ENCODE data around the gene PTPRK. TPM values are rescaled to one million over a fixed set of nuclear protein-coding genes. Genes with fewer than 3 reads are reported as not detected.

PTPRK gene
- total RNA-seq, 1 donor from 2014 or later, result 18.4 TPM

DNA sequence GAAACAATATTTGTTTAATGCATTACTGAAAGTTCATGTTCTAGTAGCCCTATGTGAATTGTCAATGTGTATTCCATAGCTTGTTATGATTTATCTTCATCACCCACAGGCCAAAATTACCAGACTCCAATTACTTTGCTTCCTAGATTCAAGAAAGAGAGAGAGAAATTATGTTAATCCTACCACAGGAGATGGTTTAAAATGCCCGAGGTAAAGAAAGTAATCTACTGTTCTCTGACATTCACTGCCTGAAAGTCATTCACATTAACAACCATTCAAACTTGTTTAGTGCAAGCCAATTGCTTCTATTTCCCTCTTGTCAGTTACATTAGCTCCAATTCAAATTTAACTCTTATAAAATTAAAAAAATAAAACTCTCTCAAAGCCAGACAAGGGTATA lies 359.1 kb downstream of the PTPRK start:
- Histone ChIP-seq H3K27ac (replicated peaks) (no peak overlapping the region), H3K4me3 (no peak overlapping the region), H3K9me3 (replicated peaks) (no peaks in the 10 kb centered on the region), H3K27me3 (ENCODE audit: low read depth) (no peaks in the 10 kb centered on the region), H3K4me1 (peaks cover 3% of the 10 kb centered on the region), H3K36me3 (no peaks in the 10 kb centered on the region)
- no peak for TF ChIP-seq CTCF (IDR thresholded peaks at IDR 0.05; ENCODE audit: borderline replicate concordance)
- no peak for DNase-seq
- intact Hi-C loops (cut with micrococcal nuclease), result no loop called here

GRCh38 chr6:128158496-128158895 lies 361.9 kb downstream of the PTPRK start:
- DNase-seq, result no peak
- Histone ChIP-seq H3K36me3 (no peaks in the 10 kb centered on the region), H3K4me3 (no peak overlapping the region), H3K4me1 (no peaks in the 10 kb centered on the region), H3K27me3 (ENCODE audit: low read depth) (no peaks in the 10 kb centered on the region), H3K27ac (replicated peaks) (no peak overlapping the region), H3K9me3 (replicated peaks) (no peaks in the 10 kb centered on the region)
- intact Hi-C loops (cut with micrococcal nuclease), result no loop called here
- no peak for TF ChIP-seq CTCF (IDR thresholded peaks at IDR 0.05; ENCODE audit: borderline replicate concordance)

DNA sequence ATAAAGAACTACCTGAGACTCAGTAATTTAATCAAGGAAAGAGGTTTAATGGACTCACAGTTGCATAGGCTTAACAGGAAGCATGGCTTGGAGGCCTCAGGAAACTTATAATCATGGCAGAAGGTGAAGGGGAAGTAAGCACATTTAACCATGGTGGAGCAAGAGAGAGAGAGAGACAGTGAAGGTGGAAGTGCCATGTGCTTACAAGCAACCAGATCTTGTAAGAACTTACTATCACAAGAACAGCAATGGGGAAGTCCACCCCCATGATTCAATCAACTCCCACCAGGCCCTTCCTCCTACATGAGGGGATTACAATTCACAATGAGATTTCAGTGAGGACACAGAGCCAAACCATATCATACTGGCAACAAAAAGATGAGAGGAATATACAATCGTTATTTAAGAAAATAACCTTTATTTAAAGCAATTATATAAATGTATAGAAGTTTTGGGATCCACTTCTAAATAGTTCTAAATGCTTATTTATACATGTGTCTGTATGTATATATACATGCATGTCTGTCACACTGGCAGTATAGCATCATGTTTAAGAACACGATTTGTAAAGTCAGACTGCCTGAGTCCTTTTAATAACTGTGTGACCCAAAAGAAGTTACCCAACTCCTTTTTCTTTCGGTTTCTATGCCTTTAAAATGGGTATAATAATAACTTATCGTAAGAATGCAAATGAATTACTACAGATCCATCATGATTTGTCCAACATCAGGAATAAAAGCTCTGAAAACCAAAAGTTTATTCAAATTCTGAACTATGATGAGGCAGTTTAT lies 363.9 kb downstream of the PTPRK start:
- H3K36me3 ChIP-seq, result no peaks in the 10 kb centered on the region
- no peaks in the 10 kb centered on the region for H3K27me3 ChIP-seq (ENCODE audit: low read depth)
- H3K4me3 ChIP-seq, result no peak overlapping the region
- no peak for TF ChIP-seq CTCF (IDR thresholded peaks at IDR 0.05; ENCODE audit: borderline replicate concordance)
- H3K27ac ChIP-seq (replicated peaks), result no peak overlapping the region
- H3K4me1 ChIP-seq, result no peaks in the 10 kb centered on the region
- no peak for DNase-seq
- no peaks in the 10 kb centered on the region for H3K9me3 ChIP-seq (replicated peaks)
- intact Hi-C loops (cut with micrococcal nuclease), result no loop called here

- no peaks in the 10 kb centered on the region for H3K36me3 ChIP-seq
- H3K27me3 ChIP-seq (ENCODE audit: low read depth), result no peaks in the 10 kb centered on the region
- no peaks in the 10 kb centered on the region for H3K9me3 ChIP-seq (replicated peaks)
- H3K27ac ChIP-seq (replicated peaks), result no peak overlapping the region
- intact Hi-C loops (cut with micrococcal nuclease), result no loop called here
- H3K4me3 ChIP-seq, result no peak overlapping the region
- no peak for TF ChIP-seq CTCF (IDR thresholded peaks at IDR 0.05; ENCODE audit: borderline replicate concordance)
- no peaks in the 10 kb centered on the region for H3K4me1 ChIP-seq
- no peak for DNase-seq
Observed at GRCh38 chr6:128155826-128156225, 364.6 kb downstream of the PTPRK start.

DNA sequence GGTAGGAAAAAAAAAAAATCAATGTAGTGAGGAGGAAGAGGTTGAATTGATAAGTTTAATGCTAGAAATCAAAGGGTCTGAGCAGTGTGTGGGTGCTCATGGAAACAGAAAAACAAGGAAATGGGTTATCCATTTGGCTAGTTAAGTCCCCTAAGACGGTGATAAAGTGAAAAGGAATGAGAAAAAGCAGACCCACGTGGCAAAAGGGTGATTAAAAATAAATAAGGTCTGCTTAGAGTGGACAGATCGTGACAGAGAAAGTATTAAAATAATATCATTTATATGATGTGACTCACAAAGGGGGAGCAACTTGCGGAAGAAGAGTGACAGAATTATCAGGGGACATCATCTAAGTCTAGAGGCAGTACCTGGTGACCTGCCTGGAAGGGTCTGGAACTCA lies 367.8 kb downstream of the PTPRK start:
- TF ChIP-seq CTCF (IDR thresholded peaks at IDR 0.05; ENCODE audit: borderline replicate concordance), result no peak
- Histone ChIP-seq H3K9me3 (replicated peaks) (no peaks in the 10 kb centered on the region), H3K4me3 (no peak overlapping the region), H3K4me1 (no peaks in the 10 kb centered on the region), H3K27ac (replicated peaks) (no peak overlapping the region), H3K27me3 (ENCODE audit: low read depth) (no peaks in the 10 kb centered on the region), H3K36me3 (no peaks in the 10 kb centered on the region)
- intact Hi-C loops (cut with micrococcal nuclease), result no loop called here
- no peak for DNase-seq

All from left ventricle myocardium inferior (tissue), 1 donor.